ENCODE measurements around the gene ANKRD24.

- no peak for TF ChIP-seq CTCF (IDR thresholded peaks at IDR 0.05; ENCODE audit: borderline replicate concordance, extremely low read depth, low read length, poor library complexity, severe bottlenecking)
- no peak for TF ChIP-seq EZH2 (IDR thresholded peaks at IDR 0.05; ENCODE audit: borderline replicate concordance, low read depth, low read length, severe bottlenecking)
Observed at GRCh38 chr19:4198467-4199126, 16.1 kb downstream of the ANKRD24 start.
